AG09319 (cell line): ENCODE measurements around the gene GALNT16.

ENCODE experiments used
- DNase-seq: peaks from one replicate; pipeline ENCODE4 v3.0.0-alpha.2; 2010; ENCODE audit warnings: low read depth; ENCODE audit errors: extremely low read depth
- CTCF ChIP-seq: IDR thresholded peaks from 2 replicates; pipeline ENCODE4 v1.5.1; 2011; ENCODE audit warnings: low read depth, mild to moderate bottlenecking, inconsistent platforms, low read length, moderate library complexity

The GALNT16 gene

GRCh38 chr14:69266572-69267345 lies 6.8 kb downstream of the GALNT16 start:
- no peak for TF ChIP-seq CTCF
- no peak for DNase-seq

- DNase-seq: no peak
- no peak for TF ChIP-seq CTCF
Measured at GRCh38 chr14:69267492-69267891, 7.5 kb downstream of the GALNT16 start.

- DNase-seq: peak; percentile 46
- TF ChIP-seq CTCF: no peak
Measured at GRCh38 chr14:69268223-69268622, 8.3 kb downstream of the GALNT16 start.

GRCh38 chr14:69268763-69269162 lies 8.8 kb downstream of the GALNT16 start:
- no peak for DNase-seq
- TF ChIP-seq CTCF: no peak

- TF ChIP-seq CTCF: no peak
- no peak for DNase-seq
Measured at GRCh38 chr14:69269381-69269780, 9.4 kb downstream of the GALNT16 start.

GRCh38 chr14:69270097-69270496 lies 10.1 kb downstream of the GALNT16 start:
- no peak for DNase-seq
- no peak for TF ChIP-seq CTCF

- no peak for TF ChIP-seq CTCF
- no peak for DNase-seq
Measured at GRCh38 chr14:69270795-69271708, 11.1 kb downstream of the GALNT16 start.
